Measurements from ENCODE around the gene USP11.

The USP11 gene

DNA sequence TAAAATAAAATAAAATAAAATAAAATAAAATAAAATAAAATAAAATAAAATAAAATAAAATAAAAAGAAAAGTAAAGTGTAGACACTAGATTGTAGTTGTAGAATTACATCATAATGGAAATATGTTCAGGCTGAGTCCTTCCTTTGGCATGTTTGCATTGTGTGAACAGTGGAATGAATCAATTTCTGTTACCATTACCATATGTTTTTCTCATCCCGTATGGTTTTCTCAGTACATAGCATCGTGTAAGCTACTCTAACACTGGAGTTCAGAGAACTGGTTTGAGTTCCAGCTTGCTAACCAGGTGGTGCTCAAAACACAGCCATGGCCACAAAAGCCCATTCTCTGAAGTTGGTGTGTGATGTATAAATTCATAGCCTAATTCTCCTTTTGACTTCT, 45.9 kb downstream of the USP11 start:
- TF ChIP-seq GATA2 (IDR thresholded peaks at IDR 0.05; ENCODE audit: low read depth, low read length) (no peak), GATA3 (IDR thresholded peaks at IDR 0.05; ENCODE audit: low read depth, low read length) (no peak)

DNA sequence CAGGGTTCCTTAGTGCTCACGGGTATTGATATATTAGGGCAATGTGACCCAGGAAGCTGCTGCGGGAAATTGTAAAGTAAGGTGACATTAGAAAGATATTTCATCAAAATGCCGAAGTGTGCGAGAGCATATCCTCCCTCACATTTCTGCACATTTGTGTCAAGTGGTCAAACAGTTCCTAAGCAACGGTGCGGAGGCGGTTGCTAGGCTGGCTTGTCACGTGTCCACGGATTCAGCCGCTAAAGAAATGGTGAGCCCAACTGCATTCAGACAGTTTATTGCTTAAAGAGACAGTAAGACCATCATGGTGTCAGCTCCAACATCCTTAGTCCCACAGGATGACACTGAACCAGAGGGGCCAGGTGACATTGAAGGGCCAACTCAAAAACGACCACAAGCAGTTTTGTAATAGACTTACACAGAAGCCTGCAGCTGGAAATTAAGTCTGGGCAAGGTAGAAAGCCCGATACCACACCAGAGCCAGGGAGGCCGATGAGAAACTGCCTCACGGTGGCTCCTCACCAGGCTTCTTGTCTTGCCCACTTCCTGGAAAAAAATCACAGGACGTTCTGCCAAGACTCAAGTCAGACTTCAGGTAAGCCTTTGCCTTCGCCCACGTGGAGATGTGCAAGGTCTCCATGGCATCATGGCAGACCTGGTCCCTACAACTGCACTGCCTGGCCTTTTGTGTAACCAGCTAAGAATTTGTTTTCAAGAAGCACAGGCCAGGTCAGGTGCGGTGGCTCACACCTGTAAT, 50.4 kb downstream of the USP11 start:
- TF ChIP-seq GATA2 (IDR thresholded peaks at IDR 0.05; ENCODE audit: low read depth, low read length) (no peak), GATA3 (IDR thresholded peaks at IDR 0.05; ENCODE audit: low read depth, low read length) (no peak)

DNA sequence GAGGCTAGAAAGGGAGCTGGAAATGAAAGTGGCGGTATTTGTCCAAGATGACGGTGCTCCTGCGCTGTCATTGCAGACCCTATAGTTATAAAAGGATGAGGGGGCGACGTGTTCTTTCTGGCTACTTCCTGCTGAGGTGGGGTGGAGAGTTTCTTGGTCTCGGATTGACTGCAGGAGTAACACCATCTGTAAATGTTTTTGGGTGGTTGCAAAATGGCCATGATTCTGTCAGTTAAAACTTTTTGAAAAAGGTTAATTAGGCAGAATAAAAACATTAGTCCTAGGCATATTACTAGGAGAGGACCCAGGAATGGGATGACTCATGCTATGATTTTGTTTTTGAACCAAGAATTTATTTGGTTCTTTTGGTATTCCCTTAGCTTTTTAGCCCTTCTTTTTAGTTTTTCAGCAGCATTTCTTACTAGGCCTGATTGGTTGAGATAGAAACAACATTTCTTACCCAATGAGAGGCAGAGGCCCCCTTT, 53.1 kb downstream of the USP11 start:
- TF ChIP-seq GATA3 (IDR thresholded peaks at IDR 0.05; ENCODE audit: low read depth, low read length) (no peak), GATA2 (IDR thresholded peaks at IDR 0.05; ENCODE audit: low read depth, low read length) (no peak)

DNA sequence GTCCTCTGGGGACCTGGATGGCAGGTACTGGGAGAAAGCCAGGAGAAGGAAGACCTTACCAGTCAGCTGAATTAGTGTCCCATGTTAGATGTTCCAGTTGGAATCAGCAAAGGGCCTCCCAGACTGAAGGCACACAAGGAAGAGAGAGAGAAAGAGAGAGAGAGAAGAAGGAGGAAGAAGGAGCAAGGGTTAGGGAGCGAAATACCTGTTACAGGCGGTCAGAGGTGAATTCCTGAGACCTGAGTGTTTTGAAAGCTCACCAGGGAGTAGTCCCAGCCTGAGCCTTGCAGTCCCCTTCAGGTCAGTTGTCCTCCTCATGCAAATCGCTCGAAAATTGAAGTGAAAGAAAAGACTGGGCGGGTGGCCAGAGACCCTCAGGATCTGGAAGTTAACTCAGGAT, 60.3 kb downstream of the USP11 start:
- no peak for TF ChIP-seq GATA2 (IDR thresholded peaks at IDR 0.05; ENCODE audit: low read depth, low read length)
- TF ChIP-seq GATA3 (IDR thresholded peaks at IDR 0.05; ENCODE audit: low read depth, low read length): no peak

DNA sequence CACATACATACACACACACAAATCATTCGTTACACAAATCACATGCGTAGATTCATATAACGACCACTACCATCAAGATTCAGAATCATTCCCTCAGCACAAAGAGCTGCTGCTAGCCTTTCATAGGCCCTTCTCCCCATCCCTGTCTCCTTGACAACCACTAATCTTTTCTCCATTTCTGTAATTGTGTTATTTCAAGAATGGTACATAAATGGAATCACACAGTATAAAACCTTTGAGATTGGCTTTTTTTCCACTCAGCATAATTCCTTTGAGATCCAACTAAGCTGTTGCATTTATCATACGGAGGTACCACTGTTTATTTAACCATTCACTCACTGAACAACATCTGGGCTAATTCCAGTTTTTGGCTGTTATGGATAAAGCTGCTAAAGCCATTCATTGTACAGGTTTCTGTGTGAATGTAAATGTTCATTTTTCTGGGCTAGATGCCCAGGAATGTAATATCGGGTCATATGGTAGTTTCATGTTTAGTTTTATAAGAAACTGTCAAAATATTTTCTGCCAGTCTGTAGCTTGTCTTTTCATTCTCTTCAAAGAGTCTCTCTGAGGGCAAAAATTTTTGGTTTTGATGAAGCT, 64.1 kb downstream of the USP11 start:
- no peak for TF ChIP-seq GATA2 (IDR thresholded peaks at IDR 0.05; ENCODE audit: low read depth, low read length)
- no peak for TF ChIP-seq GATA3 (IDR thresholded peaks at IDR 0.05; ENCODE audit: low read depth, low read length)

DNA sequence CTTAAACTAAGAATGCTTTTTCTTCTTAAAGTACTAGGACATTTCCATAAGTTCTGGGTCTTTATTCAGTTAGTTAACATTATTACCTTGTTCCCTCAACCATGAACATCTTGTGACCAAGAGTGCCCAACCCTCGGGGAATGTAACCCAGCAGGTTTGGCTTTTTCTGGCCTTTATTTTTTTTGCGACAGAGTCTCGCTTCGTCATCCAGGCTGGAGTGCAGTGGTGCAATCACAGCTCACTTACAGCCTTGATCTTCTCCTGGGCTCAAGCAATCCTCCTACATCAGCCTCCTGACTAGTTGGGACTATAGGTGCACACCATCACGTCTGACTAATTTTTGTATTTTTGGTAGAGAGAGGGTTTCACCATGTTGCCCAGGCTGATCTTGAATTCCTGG, 65.1 kb downstream of the USP11 start:
- no peak for TF ChIP-seq GATA2 (IDR thresholded peaks at IDR 0.05; ENCODE audit: low read depth, low read length)
- no peak for TF ChIP-seq GATA3 (IDR thresholded peaks at IDR 0.05; ENCODE audit: low read depth, low read length)
